ENCODE results near the gene WDPCP. TPM values are rescaled to one million over a fixed set of nuclear protein-coding genes. Genes with fewer than 3 reads are reported as not detected.

The WDPCP gene
- total and polyA plus RNA-seq, 2 of the 8 experiments (the other 6 are each of a cell fraction or from before 2014, with no cell fraction given) = 9.3 to 25.8 TPM

DNA sequence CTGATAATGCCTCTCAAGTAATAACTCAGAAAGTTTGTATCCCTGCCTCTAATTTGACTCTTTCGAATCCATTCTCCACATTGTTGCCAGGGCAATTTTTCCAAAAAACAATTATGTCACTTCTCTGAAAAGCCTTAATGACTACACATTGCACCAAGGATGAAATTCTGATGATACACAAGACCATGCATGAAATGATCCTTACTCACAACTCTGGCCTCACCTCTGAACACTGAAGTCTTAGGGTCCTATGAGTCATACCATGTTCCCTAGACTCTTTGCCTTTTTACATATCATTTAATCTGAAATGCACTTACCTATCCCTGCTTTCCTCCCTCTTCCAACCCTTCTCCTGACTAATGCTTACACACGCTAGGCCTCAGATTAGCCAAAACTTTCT is 51.0 kb downstream of the WDPCP start:
- H3K4ac ChIP-seq (replicated peaks; ENCODE audit: insufficient read length, low read depth, low read length) = no peak overlapping the region
- H3K56ac ChIP-seq (replicated peaks; ENCODE audit: insufficient read length, low read depth, low read length) = no peak overlapping the region
- H3K18ac ChIP-seq (ENCODE audit: extremely low read depth, low read length) = no peak overlapping the region
- peaks cover 0 to 3% (median 0%) of the 10 kb centered on the region in 4 experiments; a peak in 1 of 7 replicates for H3K4me1 ChIP-seq (replicated peaks in 1 of 4; ENCODE audit: control insufficient read depth in 3 of 4, insufficient read depth in 4 of 4, low read length in 3 of 4)
- no peaks in the 10 kb centered on the region for H3K36me3 ChIP-seq (ENCODE audit: control insufficient read depth in 2 of 4, insufficient read depth in 4 of 4, low read length in 3 of 4)
- ChIA-PET CTCF (ENCODE audit: partially characterized antibody) (interaction anchor here (0.5 kb wide), 1 partner anchor 13 kb away, joined by 3 read pairs; no protein-coding TSS in a partner anchor), POLR2A (ENCODE audit: partially characterized antibody) (no interaction called here)
- H3K4me2 ChIP-seq (ENCODE audit: insufficient read depth in 1 of 2, low read depth in 2 of 2, low read length in 2 of 2) = no peak overlapping the region
- H4K5ac ChIP-seq (ENCODE audit: insufficient read length, low read depth, low read length) = no peak overlapping the region
- FAIRE-seq = no peak
- no peak overlapping the region for H3K27ac ChIP-seq (ENCODE audit: low read depth, low read length)
- H3K79me1 ChIP-seq (ENCODE audit: low read depth, low read length) = no peaks in the 10 kb centered on the region
- no peak overlapping the region for H3K14ac ChIP-seq (ENCODE audit: insufficient read length)
- no peaks in the 10 kb centered on the region for H3K27me3 ChIP-seq (replicated peaks in 1 of 4; ENCODE audit: control insufficient read depth in 3 of 4, extremely low read depth in 1 of 4, insufficient read depth in 3 of 4, low read length in 3 of 4)
- no peak overlapping the region for H4K91ac ChIP-seq (replicated peaks; ENCODE audit: insufficient read length, low read length)
- no peak overlapping the region for H3K23ac ChIP-seq (ENCODE audit: insufficient read length)
- no peak overlapping the region for H4K8ac ChIP-seq (ENCODE audit: extremely low read depth, insufficient read depth, low read length)
- no peak overlapping the region for H3K4me3 ChIP-seq (ENCODE audit: extremely low read depth in 1 of 4, insufficient read depth in 2 of 4, low read depth in 3 of 4, low read length in 4 of 4)
- no peak for DNase-seq (ENCODE audit: low read depth in 1 of 2, low spot score in 2 of 2)
- no peaks in the 10 kb centered on the region for H3K23me2 ChIP-seq (ENCODE audit: low read depth, low read length)
- H2AK5ac ChIP-seq (ENCODE audit: low read depth, low read length) = no peak overlapping the region
- no peaks in the 10 kb centered on the region for H4K20me1 ChIP-seq (replicated peaks in 1 of 2; ENCODE audit: control insufficient read depth in 1 of 2, insufficient read depth in 2 of 2, low read length in 2 of 2)
- peaks cover 0 to 45% of the 10 kb centered on the region in 2 experiments; a peak in 2 of 4 replicates for H3K79me2 ChIP-seq (ENCODE audit: control insufficient read depth in 1 of 2, insufficient read depth in 2 of 2, low read length in 2 of 2)
- no peak overlapping the region; a peak in 1 of 7 replicates for H3K9ac ChIP-seq (replicated peaks in 1 of 4; ENCODE audit: extremely low read depth in 1 of 4, low read depth in 3 of 4, low read length in 3 of 4)
- H2AFZ ChIP-seq (ENCODE audit: low read length) = no peak overlapping the region
- H2BK12ac ChIP-seq (ENCODE audit: low read depth, low read length) = no peak overlapping the region
- no peak overlapping the region for H2BK20ac ChIP-seq (ENCODE audit: low read length)
- H2BK5ac ChIP-seq (ENCODE audit: low read depth, low read length) = no peak overlapping the region
- 88% methylated on average over 2 of the region's 2 CpGs; no CpG with 5 or more reads in 1 of the 2 experiments for WGBS, 2 experiments (ENCODE audit: extremely low coverage in 1 of 2, insufficient coverage in 1 of 2, insufficient read length in 1 of 2, insufficient replicate concordance in 2 of 2, low coverage in 1 of 2, low lambda C conversion rate in 2 of 2, missing lambda C conversion rate in 1 of 2)
- no peak overlapping the region for H2BK120ac ChIP-seq (replicated peaks; ENCODE audit: low read depth, low read length)
- no peaks in the 10 kb centered on the region; a peak in 1 of 4 replicates for H3K9me3 ChIP-seq (ENCODE audit: insufficient read depth in 2 of 2, low read depth in 1 of 2, low read length in 1 of 2)
- H2BK15ac ChIP-seq (ENCODE audit: low read length) = no peak overlapping the region
- no peak for TF ChIP-seq YY1 (IDR thresholded peaks at IDR 0.05; ENCODE audit: low read depth, low read length)
- TF ChIP-seq CREB1 (IDR thresholded peaks at IDR 0.05) = no peak
- no peak for TF ChIP-seq CHD1 (IDR thresholded peaks at IDR 0.05; ENCODE audit: low read depth, low read length)
- no peak for TF ChIP-seq SP4 (IDR thresholded peaks at IDR 0.05; ENCODE audit: low read length)
